Bronchial epithelial cell (primary cell): ENCODE data around the gene PAIP2. TPM values are rescaled to one million over a fixed set of nuclear protein-coding genes. Genes with fewer than 3 reads are reported as not detected.

Experiments used
- DNase-seq: peaks from one replicate; pipeline ENCODE4 v3.0.0-alpha.2; 2010; ENCODE audit warnings: low read depth
- FAIRE-seq: peaks from 2 replicates; lab custom pipeline; 2011; peaks lifted over from hg19 to GRCh38; lab: Jason Lieb, UNC
- H3K27me3 ChIP-seq: 2 replicates; pipeline ENCODE4 v1.5.1; 2011; ENCODE audit warnings: low read length; ENCODE audit not compliant: control insufficient read depth, insufficient read depth
- H3K36me3 ChIP-seq: 2 replicates; pipeline ENCODE4 v1.5.1; 2011; ENCODE audit warnings: low read length; ENCODE audit not compliant: control insufficient read depth, insufficient read depth
- H3K4me3 ChIP-seq: 2 replicates; pipeline ENCODE4 v1.5.1; 2011; ENCODE audit warnings: mild to moderate bottlenecking, low read depth, low read length, control low read depth
- CTCF ChIP-seq: IDR thresholded peaks from 2 replicates; pipeline ENCODE4 v1.5.1; 2011; ENCODE audit warnings: mild to moderate bottlenecking, moderate library complexity, low read length, control low read depth, inconsistent platforms; ENCODE audit not compliant: insufficient read depth, severe bottlenecking
- total RNA-seq: library from RNA; depleted of rRNA; stranded (reverse); fragments of >200 nt; gene quantifications from 2 replicates; pipeline ENCODE4 v1.2.1, GENCODE V29; 2014

Gene PAIP2
- total RNA-seq, 1 donor from 2014 or later = 68.7 TPM

DNA sequence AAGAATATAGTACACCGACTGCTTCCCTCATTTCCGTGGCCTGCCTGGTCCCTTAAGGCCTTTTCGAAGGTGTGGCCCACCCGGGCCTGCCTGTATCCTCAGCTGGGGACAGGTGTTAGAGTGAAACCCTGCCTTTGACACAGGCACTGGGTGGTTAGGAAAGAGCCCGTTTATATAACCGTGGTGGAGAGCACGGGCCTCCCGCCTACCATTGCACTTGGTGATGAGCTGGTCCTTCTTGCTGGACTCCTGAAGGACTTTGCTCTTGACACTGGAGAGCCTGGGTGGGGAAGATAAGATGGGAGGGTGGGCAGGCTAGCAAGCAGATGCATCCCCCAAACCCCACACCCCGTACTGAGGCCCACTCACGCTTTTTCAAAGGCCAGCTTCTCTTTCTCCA, 59.9 kb downstream of the PAIP2 start:
- Histone ChIP-seq H3K36me3 (no peaks in the 10 kb centered on the region), H3K27me3 (no peaks in the 10 kb centered on the region), H3K4me3 (no peak overlapping the region)
- no peak for TF ChIP-seq CTCF
- FAIRE-seq (no peak), DNase-seq (no peak)

DNA sequence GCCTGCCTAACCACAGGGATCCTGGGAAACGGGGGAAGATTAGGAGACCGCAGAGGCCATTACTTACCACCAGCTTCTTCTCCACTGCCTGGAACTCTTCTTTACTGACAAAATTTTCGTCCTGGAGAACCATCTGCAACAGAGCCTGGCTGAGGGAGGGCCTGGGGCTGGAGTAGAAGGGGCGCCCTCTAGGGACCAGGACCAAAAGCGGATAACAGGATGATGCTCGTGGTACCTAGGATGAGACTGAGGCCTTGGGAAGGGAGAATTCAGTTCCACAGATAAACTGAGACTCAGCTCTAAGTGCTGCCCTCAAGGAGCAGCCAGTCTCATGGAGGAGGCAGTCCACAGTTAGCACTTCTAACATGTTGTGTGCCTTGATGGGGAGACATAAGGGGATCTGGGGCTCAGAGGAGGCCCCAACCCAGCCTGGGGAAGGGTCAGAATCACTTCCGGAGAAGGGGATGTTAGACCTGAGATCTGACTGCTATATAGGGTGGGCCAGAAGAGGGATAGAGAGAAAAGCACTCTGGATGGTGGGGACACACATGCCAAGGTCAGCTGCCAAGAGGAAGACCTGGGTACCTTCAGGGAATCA, 61.0 kb downstream of the PAIP2 start:
- no peak for FAIRE-seq
- no peak overlapping the region for H3K4me3 ChIP-seq
- H3K36me3 ChIP-seq = no peaks in the 10 kb centered on the region
- H3K27me3 ChIP-seq = no peaks in the 10 kb centered on the region
- peak; percentile 47 for TF ChIP-seq CTCF
- no peak for DNase-seq

- Histone ChIP-seq H3K4me3 (peak overlapping the region; percentile 42), H3K27me3 (no peaks in the 10 kb centered on the region), H3K36me3 (no peaks in the 10 kb centered on the region)
- TF ChIP-seq CTCF = no peak
- FAIRE-seq = no peak
- DNase-seq = no peak
These were observed 61.7 kb downstream of the PAIP2 start for GRCh38 chr5:139403418-139403786.

GRCh38 chr5:139403787-139404483, 62.3 kb downstream of the PAIP2 start, which contains the start of gene SPATA24:
SPATA24 (minus strand) TSS chr5:139404089; CDS start chr5:139404060, 29 bp downstream.
- no peak for FAIRE-seq
- peak within 1 kb of the TSS; percentile 42 for H3K4me3 ChIP-seq
- no peaks in the 10 kb centered on the region for H3K36me3 ChIP-seq
- H3K27me3 ChIP-seq = no peaks in the 10 kb centered on the region
- DNase-seq = peak; percentile 87
- TF ChIP-seq CTCF = no peak

GRCh38 chr5:139404484-139404840, 62.8 kb downstream of the PAIP2 start:
- FAIRE-seq = no peak
- no peak for TF ChIP-seq CTCF
- Histone ChIP-seq H3K36me3 (no peaks in the 10 kb centered on the region), H3K4me3 (peak overlapping the region; percentile 42), H3K27me3 (no peaks in the 10 kb centered on the region)
- no peak for DNase-seq

DNA sequence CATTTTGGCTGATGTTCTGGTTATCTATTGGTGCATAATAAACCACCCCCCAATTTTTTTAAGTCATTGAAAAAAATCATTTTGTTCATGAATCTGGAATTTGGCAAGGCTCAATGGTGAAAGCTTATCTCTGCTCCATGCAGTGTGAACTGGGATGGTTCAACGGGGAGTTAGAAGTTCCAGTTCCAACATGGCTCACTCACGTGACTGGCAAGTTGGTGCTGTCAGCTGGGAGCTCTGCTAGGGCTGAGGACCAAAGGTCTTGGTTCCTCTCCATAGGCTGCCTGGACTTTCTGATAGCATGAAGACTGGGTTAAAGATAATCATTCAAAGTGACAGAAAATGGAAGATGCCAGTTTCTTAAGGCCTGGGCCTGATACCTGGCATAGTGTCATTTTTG, 65.3 kb downstream of the PAIP2 start:
- no peak for DNase-seq
- no peak for FAIRE-seq
- TF ChIP-seq CTCF = no peak
- Histone ChIP-seq H3K27me3 (no peaks in the 10 kb centered on the region), H3K36me3 (no peaks in the 10 kb centered on the region), H3K4me3 (no peak overlapping the region)
